HG03108 (cell line): ENCODE results near the gene FCN2.

Experiments used
- ATAC-seq: cut with Tn5 transposase; IDR thresholded peaks from one replicate; pipeline ENCODE4 v1.9.1; 2021; ENCODE audit warnings: moderate library complexity; ENCODE audit not compliant: unreplicated experiment

Gene FCN2

DNA sequence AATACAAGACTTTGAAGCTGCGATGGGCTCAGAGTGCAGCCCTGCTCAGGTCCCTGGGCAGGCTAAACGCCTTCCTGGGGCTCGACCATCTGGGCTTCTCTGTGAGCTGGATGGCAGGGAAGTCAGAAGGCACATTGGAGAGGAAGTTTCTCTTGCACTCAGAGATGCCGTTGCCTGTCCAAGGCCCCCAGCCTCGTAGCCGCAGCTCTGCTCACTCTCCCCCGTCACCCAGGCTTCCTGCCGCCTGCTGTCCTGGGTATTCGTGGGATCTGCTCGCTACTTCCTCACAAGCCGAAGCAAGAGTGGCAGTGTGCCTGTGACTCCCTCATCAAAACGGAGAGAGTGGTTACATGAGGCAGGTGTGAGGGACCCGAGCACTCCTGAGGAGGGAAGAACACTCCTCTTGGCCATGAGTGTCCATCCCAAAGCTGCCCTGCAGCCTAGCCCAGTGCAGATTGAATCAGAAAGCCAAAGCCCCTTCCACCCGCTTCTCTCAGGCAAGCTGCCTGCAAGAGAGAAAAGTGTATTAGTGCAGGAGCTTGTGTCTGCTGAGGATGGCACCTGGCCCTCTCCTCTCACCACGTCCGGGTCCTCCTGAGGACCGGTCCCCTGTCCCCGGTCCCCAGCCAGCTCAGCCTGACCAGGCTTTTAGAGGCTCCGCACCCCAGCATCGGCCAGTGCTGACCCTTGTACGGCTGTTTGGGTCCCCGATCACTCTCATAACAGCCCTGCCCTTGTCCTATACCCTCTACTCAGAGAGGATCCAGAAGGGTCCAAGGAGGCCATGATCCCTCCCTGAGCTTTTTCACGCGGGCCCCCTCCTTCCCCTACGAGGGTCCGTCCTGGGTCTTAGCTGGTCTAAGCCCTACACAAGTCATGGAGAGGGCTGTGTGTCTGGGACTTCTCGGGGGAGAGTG, 7.3 kb downstream of the FCN2 start:
- ATAC-seq = no peak

DNA sequence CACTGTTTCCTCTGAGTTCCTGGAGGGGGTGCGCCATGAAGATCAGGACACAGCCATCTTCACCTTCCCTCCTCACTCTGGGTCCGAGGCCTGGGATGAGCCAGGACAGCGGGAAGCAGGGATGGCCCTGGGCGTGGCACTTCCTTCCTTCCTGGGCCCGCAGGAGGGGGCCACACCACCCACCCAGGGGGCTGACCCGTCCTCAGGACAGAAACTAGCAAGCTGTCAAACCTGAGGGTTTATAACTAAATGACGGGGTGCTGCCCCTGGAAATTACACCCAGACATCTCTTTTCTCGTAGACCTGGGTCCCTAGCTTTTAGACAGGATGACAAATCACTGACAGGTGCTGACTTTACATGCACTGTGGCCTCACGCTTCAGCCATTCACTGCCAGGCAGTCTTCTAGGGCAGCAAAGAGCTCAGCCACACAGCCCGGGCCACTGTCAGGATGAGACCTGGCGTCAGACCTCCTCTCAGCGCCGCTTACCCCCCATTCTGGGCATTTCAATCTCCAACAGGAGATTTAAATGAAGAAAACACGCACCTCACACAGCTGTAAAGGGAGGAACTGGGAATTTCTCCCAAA, 8.1 kb downstream of the FCN2 start:
- no peak for ATAC-seq

DNA sequence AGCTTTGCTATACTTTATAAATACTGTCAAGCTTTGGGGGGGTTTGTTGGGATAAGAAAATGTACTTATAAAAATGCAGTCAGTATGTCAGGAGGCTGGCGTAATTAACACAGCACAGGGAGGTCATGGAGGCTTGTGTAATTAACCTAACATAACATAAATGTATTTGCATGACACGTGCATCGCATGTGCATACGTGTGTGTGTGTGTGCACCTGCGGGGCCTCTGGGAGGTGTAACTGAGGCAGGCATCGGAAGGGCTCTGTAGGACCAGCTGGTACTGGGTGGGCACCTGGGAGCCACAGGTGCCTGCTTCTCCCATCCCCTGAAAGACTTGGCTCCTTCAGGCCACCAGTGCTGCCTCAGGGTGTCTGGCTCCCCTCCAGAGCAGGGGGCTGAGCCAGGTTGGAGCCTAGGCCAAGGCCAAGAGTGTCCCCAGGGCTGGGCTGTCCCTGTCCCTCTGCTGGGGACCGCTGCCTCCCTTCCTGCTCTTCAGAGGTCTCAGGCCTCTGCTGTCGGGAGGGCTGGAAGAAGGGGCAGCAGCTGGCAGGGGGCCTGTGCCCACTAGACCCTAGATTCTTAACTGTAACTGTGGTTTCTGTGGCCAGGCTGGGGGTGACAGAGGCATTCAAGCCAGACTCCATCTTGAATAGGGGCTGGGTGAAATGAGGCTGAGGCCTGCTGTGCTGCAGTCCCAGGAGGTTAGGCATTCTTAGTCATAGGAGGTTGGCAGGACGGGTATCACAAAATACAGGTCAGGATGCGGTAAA, 9.0 kb downstream of the FCN2 start:
- ATAC-seq = no peak

DNA sequence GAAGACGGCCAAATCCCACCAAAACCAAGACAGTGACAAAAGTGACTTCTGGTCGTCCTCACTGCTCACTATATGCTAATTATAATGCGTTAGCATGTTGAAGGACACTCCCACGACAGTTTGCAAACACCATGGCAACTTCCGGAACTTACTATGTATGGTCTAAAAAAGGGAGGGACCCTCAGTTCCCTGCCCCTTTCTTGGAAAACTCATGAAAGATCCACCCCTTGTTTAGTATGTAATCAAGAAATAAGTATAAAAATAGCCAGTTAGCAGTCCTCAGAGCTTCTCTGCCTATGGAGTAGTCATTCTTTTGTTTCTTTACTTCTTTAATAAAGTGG, 9.5 kb downstream of the FCN2 start:
- ATAC-seq = no peak

DNA sequence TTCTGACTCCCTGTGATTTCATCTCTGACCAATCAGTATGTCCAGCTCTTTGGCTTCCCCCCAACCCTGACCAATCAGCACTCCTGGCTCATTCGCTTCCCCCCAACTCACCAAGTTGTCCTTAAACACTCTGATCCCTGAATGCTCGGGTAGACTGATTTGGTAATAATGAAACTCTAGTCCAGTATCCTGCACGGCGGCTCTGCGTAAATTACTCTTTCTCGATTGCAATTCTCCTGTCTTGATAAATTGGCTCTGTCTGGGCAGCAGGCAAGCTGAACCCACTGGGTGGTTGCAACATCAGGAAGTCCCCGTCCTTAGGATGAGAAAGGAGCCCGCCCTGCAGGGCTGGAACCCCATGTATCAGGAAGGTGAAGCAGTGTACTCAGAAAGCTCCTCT, 10.4 kb downstream of the FCN2 start:
- no peak for ATAC-seq

DNA sequence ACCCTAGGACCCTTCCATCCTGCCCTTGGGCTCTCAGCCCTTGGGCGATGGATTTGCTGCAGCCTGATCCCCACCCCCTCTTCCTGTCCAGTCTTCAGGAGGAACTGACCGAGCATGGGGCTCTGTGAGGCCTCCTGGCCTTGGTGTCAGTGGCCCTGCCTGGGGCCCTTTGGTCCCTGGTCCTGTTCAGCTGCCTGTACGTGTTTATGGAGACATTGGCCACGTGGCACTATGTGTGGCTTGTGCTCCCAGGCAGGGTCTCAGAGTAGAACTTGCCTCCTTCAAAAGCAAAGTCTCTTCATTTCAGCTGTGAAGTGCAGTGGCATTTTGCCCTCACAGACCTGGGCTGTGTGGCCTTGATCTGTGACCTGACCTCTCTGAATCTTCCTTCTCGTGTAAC, 11.1 kb downstream of the FCN2 start:
- ATAC-seq = no peak

DNA sequence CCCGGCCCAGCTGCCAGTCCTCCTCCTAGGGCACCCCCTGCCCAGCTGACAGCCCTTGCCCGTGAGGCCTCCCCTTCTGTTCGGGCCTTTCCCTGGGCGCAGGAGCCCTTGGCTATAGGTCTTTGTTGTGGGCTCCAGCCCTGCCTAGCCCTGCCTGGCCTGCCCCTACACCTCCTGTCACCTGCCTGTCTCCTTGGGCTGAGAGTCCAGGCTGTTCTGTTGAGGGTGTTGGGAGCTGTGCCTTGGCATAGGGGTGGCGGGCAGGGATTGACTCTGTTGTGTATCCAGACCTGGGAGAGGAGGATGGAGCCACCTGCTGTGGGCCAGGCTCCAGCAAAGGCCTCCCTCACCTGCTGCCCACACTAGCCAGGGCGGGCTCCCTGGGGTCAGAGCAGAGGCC, 11.6 kb downstream of the FCN2 start:
- no peak for ATAC-seq

DNA sequence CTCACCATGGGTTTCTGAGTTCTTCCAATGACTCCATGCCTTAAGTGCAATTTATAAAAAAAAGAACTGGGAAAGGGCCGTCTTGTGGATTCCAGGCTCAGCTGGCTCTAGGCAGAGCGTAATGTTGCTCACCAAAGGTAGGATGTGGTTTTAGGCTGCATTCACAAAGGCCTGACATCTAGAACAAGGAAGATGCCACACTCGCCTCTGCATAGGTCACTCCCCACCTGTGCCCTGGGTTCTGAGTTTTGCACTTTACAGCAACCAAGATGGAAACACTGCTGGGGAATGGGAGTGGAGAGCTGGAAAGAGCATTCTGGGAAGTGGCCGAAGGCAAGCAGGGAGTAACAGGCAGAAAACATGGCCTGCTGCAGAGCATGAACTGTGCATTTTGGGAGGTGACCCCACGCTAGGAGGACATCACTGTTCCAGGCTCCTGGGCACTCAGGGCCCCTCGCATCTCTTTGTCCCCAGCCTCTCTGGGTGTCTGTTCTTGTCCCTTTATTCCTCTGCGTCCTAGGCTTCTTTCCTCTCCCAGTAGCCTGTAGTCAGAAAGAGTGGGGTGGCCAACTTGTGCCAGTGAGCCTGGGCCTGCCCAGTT, 12.3 kb downstream of the FCN2 start:
- no peak for ATAC-seq

DNA sequence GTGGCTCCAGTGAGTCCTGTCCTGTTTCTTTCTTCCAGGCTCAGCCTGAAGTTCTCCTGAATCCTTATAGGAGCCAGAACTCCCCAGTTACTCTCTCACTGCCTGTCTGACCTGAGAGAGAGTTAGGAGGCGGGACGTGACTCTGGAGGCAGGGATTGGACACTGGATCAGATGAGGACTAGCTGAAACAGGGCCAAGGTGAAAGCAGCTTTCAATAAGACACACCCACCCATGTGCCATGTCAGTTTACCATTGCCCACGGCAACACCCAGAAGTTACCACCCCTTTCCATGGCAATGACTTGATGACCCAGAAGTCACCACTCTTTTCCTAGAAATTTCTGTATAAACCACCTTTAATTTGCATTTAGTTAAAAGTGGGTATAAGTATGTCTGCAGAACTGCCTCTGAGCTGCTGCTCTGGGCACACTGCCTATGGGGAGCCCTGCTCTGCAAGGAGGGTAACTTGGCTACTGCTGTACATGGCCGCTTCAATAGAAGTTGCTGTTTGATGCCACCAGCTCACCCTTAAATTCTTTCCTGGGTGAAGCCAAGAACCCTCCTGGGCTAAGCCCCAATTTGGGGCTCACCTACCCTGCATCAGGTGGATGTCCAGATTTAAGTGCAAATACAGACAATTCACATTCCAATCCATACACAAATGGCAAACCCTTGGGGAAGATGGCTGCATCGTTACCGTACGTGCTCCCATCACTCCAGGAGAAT, 13.7 kb downstream of the FCN2 start:
- no peak for ATAC-seq

DNA sequence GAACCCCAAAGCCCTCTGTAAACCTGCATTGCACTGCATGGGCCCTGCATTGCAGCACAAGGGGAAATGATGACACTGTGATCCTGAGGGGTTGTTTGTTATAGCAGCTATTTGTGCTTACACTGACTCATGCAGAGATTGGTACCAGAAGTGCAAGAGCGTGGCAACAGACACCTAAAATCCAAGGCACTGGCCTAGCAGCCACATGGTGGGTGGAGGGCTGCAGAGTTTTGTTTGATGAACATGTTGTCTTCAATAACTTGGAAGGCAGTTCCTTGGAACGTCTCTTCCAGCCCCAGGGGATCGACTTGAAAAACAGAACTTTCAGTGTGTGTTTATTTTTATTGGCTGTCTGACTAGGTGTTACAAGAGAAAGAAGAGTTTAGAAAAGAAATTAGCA, 14.5 kb downstream of the FCN2 start:
- ATAC-seq = no peak

DNA sequence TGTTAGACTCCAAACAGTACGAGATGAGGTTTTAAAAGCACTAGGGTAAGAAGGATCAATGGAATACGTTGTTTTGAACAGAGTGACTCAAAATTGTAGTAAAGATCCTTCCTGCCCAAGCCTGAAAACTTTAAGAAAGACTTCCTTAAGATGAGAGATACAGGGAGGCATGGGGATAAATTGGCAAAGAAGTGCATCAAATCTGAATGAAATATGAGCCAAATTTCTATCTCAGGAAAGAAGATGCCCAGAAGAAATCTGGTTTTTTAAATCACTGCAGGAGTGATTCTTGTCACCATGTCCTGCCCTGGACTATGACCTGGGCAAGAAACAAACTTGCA, 14.9 kb downstream of the FCN2 start:
- no peak for ATAC-seq

DNA sequence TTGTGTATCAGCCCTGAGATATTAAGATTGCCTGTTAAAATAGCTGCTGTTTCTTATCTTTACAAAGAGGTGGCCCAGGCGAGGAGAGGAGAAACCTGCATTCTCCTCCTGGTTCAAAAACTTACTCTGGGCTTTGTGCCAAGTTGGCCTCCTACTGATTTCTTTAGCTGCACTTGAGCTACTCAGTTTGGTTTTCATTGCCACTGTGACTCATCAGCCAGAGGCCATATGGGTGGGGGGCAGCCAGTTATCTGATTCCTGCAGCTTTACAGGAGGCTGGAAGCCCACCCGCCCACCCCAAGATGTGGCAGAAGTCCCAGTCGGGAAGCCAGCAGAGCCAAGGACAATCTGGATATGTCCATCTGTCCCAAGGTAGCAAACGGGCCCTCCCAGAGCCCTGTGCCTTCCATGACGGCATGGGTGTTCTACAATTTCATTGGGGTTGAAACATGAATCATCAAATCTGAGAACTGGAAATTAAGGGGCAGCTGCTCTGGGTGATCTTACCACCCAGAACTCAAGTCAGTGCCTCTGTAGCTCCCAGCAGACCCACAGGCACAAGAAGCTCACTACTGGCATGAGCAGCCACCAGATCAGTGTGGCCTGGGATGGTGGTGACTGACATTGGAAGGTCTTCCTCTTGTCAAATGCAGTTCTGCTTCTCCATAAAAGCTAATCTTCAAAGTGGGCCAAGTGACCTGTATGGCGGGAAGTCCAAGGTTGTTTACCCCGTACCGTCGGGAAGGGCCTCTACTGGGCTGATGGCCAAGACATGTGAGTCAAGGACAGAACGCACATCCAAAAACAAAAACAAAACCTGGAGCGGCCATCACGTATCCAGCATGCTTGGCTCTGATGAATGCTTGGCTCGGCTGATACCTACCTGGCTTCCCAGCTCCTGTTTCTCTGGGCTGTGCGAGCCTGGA, 15.6 kb downstream of the FCN2 start:
- no peak for ATAC-seq

DNA sequence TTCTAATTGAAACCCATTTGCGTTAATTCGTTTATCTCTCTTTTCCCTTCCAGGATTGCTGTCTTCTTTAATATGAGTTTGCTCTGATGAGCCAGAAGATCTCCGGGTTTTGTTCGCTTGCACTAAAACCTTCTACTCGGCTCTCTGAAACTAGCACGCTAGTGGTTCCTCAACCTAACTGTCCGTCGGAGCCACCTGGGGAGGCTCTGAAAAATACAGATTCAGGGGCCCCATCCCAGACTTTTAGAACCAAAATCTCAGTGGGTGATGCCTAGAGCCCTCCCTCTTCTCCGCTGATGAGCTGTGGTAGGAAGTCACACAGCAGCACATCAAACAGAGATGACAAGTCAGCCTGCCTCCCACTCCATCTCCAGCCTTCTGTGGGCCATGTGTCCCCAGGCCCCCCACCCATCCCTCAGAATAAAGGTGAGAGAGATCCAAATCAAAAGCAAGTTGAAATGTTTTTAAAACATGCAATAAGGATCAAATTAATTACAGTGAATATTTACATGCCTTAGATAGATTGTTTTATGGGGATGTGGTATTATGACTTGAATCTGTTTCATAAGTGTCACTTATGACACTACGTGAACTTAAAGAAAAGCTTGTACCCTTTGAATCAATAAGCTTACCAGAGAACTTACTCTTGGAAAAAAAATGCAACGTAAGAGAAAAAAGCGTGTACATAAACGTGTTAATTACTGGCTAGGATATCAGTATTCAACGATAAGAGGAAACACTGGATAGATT, 16.4 kb downstream of the FCN2 start:
- no peak for ATAC-seq

DNA sequence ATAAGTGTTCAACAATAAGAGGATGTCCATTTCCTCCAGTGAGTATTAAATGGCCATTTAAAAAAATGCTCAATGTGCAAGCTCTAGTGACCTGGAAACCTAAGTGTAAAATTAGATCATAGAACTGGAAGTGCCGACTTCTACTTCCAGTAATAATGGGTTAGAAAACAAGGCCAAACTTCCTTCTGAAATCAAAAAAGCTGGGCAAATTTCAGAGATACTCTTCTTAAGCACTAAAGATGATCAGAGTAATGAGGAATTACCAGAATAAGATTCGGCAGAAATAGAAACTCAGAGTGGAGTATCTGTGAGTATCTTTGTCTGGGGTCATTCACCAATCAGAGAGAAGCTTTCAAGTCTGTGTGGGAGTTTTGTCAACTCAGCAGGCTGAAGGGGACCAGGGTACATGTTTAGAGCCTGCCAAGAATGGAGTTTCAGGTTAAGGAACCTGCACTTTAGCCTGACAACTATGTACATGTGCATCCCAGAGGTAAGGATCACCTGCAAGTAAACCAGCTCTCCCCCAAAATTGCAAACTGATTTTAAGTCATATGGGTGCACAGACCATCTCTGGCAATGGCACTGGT, 17.1 kb downstream of the FCN2 start:
- ATAC-seq = no peak

DNA sequence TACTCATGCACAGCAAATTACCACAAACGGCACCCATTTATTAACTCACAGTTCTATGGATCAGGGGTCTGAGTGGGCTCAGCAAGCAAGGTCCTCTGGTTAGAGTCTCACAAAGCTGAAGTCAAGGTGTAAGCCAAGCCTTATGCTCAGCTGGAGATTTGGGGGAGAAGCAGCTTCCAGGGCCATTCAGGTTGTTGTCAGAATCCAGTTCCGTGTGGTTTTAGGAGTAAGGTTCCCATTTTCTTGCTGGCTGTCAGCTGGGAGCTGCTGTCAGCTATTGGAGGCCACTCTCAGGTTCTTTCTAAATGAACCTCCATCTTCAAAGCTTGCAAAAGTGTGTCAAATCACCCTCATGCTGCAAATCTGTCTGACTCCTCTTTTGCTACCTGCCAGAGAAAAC, 17.7 kb downstream of the FCN2 start:
- no peak for ATAC-seq

DNA sequence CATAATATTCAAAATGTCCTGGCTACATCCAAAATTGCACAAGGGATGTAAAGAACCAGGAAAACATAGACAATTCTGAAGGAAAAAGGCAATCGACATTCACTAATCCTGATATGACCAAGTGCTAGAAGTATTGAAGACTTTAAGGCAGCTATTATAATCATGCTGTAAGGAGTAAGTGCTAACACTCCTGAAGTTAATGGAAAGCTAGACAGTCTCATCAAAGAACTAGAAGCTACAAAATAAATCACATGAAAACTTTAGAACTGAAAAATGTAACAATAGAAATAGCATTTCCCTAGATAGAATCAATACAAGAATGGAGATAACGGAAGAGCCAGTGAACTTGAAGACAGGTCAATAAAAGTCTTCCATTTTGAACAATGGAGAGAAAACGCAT, 18.6 kb downstream of the FCN2 start:
- no peak for ATAC-seq

DNA sequence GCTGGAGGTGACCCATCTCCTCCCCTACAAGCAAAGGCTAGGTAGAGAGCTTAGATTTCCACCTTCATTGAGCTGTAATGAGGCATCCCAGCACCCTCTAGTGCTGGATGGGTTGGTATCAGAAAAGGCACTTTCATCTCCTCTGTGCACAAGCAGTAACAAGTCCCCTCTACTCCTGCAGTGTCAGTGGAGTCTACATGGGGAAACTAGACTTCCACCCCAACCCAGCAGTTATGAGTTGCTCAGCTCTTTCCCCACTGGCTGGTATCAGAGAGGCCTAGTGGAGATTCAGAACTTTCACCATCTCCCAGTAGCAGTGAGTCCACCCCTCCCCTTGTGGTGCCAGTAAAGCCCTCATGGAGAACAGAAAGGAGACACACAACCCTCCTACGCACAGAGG, 19.2 kb downstream of the FCN2 start:
- ATAC-seq = no peak

DNA sequence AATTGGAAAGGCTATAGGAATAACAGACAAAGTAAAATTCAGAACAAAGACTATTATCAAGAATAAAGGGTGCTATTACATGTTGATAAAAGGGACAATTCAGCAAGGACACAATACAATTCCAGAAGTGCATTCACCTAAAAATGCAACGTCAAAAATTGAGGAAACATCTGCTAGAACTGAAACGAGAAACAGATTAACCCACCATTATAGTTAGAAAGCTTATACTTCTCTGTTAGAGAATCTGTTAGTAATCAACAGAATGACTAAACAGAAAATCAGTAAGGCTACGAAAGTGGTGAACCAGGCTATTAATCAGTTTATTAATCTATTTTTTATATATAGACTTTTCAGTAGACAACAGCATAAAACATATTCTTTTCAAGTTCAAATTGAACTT, 22.3 kb downstream of the FCN2 start:
- no peak for ATAC-seq
